GM10266 (cell line): Measurements from ENCODE around the gene AGMAT.

ENCODE experiments used
- DNase-seq: peaks from one replicate; pipeline ENCODE4 v3.0.0; 2012; ENCODE audit errors: extremely low spot score
- CTCF ChIP-seq: IDR thresholded peaks from 2 replicates; pipeline ENCODE4 v1.5.1; 2012; ENCODE audit warnings: mild to moderate bottlenecking, low read depth; ENCODE audit not compliant: control insufficient read depth, insufficient read depth; ENCODE audit errors: missing control alignments

The AGMAT gene

GRCh38 chr1:15584489-15585363 is at the start of gene AGMAT:
Gene AGMAT, minus strand, starts transcription at chr1:15585051. Its CDS starts 84 bp downstream, at chr1:15584967.
- DNase-seq = peak; percentile 84
- peak; percentile 30 for TF ChIP-seq CTCF

- DNase-seq = no peak
- no peak for TF ChIP-seq CTCF
Observed at GRCh38 chr1:15633756-15634420, 49.0 kb upstream of the AGMAT start.

DNA sequence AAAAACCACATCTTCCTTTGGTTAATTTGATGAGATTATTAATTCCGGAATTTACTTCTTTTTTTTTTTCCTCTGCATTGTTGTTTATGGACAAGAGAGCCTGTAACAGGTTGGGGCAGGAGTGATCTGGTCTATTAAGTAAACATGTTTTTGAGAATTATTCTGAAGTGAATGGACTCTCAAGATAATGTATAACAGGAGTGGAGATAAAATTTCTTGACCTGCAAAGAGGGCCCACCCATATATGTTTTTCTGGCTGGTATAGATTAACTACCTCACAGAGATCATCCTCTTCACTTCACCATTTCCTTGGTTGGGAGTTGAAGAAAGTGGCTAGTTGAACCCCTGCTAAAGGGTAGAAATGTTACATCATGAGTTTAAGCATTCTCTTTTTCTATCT is 43.2 kb upstream of the AGMAT start:
- no peak for TF ChIP-seq CTCF

GRCh38 chr1:15627343-15627988 is 42.6 kb upstream of the AGMAT start:
- DNase-seq = peak; percentile 50
- no peak for TF ChIP-seq CTCF

More for the DNA sequence above, 43.2 kb upstream of the AGMAT start:
- no peak for DNase-seq

GRCh38 chr1:15626269-15626950 is 41.6 kb upstream of the AGMAT start:
- TF ChIP-seq CTCF = no peak
- DNase-seq = no peak

GRCh38 chr1:15625056-15625917 is 40.4 kb upstream of the AGMAT start:
- TF ChIP-seq CTCF = no peak
- no peak for DNase-seq
